ENCODE data around the gene TEAD4. TPM values are rescaled to one million over a fixed set of nuclear protein-coding genes. Genes with fewer than 3 reads are reported as not detected.

TEAD4 gene
- total RNA-seq, 4 donors from 2014 or later, result 28.5 to 50.9 (median 37.0) TPM

DNA sequence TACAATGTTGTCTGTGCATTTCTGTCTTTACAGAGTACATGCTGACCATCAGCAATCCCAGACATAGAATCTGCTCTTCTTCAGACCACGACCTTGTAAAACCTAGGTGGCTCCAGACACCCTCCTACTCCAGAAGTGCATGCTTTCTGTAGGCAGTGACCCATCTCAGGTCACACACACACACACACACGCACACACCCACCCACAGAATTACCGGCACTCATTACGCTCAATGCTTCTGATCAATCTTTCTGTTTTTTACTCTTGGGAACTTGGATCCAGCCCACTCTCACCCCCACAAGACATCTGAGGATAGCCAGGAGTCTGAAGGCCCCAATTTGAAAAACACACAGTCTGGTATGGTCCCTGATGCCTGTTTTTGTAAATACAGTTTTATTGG, 110.5 kb downstream of the TEAD4 start:
- no peak for TF ChIP-seq POLR2A (IDR thresholded peaks at IDR 0.05)
- TF ChIP-seq, protein P1, sequence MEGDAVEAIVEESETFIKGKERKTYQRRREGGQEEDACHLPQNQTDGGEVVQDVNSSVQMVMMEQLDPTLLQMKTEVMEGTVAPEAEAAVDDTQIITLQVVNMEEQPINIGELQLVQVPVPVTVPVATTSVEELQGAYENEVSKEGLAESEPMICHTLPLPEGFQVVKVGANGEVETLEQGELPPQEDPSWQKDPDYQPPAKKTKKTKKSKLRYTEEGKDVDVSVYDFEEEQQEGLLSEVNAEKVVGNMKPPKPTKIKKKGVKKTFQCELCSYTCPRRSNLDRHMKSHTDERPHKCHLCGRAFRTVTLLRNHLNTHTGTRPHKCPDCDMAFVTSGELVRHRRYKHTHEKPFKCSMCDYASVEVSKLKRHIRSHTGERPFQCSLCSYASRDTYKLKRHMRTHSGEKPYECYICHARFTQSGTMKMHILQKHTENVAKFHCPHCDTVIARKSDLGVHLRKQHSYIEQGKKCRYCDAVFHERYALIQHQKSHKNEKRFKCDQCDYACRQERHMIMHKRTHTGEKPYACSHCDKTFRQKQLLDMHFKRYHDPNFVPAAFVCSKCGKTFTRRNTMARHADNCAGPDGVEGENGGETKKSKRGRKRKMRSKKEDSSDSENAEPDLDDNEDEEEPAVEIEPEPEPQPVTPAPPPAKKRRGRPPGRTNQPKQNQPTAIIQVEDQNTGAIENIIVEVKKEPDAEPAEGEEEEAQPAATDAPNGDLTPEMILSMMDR (IDR thresholded peaks at IDR 0.05), result no peak
- Histone ChIP-seq H3K27me3 (no peaks in the 10 kb centered on the region), H3K27ac (no peak overlapping the region), H3K9me3 (no peaks in the 10 kb centered on the region), H3K4me1 (peaks cover 11 to 25% of the 10 kb centered on the region in 2 donors), H3K4me3 (replicated peaks in 1 of 3) (no peak overlapping the region), H3K36me3 (no peaks in the 10 kb centered on the region)
- intact Hi-C loops (cut with DNase I), result loop anchor here (10.0 kb wide), 1 partner anchor 65 kb away; no protein-coding TSS in a partner anchor
- no peak for DNase-seq
- 88 to 89% methylated on average over 4 of the region's 4 CpGs for WGBS, 2 donors

DNA sequence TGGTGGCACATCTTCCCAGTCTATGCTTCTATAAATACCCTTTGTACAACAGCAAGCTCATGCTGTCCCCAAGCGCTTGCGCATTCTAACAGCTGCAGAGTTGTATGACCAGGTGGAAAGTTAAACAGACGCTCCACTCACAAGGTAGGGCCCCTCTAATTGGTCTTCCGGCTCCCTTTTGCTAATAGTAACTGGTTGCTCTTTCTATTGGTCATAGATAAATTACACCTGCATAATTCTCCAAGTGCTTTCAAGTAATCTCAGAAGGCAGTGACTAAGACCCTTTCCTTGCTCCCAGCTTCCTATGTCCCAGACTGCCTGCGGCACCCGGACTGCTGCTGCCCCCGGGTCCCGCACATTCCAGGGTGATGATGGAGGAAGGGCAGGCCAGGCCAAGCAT, 111.9 kb downstream of the TEAD4 start:
- WGBS, 2 donors, result 95 to 97% methylated on average over 8 of the region's 8 CpGs
- H3K36me3 ChIP-seq, result no peaks in the 10 kb centered on the region
- no peaks in the 10 kb centered on the region for H3K27me3 ChIP-seq
- no peak overlapping the region for H3K4me3 ChIP-seq (replicated peaks in 1 of 3)
- no peak for DNase-seq
- intact Hi-C loops (cut with DNase I), result loop anchor here (10.0 kb wide), 1 partner anchor 64 kb away; no protein-coding TSS in a partner anchor
- TF ChIP-seq, protein P1 (IDR thresholded peaks at IDR 0.05), result no peak
- no peak for TF ChIP-seq POLR2A (IDR thresholded peaks at IDR 0.05)
- peaks cover 16 to 33% of the 10 kb centered on the region in 2 donors for H3K4me1 ChIP-seq
- no peaks in the 10 kb centered on the region for H3K9me3 ChIP-seq
- H3K27ac ChIP-seq, result no peak overlapping the region

DNA sequence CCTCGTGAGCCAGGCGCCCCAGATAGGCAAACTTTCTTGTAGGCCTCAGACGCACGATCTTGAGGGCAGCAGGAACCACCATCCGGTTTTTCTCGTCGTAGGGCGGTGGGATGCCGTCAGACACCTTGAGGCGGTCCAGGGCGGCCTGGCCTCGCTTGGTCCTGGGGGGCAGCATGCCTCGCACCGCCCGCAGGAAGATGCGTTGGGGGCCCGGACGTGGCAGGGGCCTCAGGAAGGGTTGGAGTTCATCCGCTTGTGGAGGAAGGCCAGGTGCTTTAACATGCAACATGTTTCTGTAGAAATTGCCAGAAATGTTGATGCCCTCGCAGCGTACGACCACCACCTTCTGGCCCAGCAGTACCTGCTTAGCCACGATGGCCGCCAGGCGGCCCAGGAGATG, 112.5 kb downstream of the TEAD4 start:
- intact Hi-C loops (cut with DNase I), result loop anchor here (10.0 kb wide), 1 partner anchor 63 kb away; no protein-coding TSS in a partner anchor
- DNase-seq, result no peak
- no peaks in the 10 kb centered on the region for H3K9me3 ChIP-seq
- no peak overlapping the region for H3K4me3 ChIP-seq (replicated peaks in 1 of 3)
- H3K36me3 ChIP-seq, result no peaks in the 10 kb centered on the region
- H3K4me1 ChIP-seq, result peaks cover 21 to 39% of the 10 kb centered on the region in 2 donors
- no peak for TF ChIP-seq POLR2A (IDR thresholded peaks at IDR 0.05)
- TF ChIP-seq, protein P1 (IDR thresholded peaks at IDR 0.05), result no peak
- WGBS, 2 donors, result 95 to 96% methylated on average over 16 to 25 of the region's 25 CpGs
- no peak overlapping the region for H3K27ac ChIP-seq
- no peaks in the 10 kb centered on the region for H3K27me3 ChIP-seq

DNA sequence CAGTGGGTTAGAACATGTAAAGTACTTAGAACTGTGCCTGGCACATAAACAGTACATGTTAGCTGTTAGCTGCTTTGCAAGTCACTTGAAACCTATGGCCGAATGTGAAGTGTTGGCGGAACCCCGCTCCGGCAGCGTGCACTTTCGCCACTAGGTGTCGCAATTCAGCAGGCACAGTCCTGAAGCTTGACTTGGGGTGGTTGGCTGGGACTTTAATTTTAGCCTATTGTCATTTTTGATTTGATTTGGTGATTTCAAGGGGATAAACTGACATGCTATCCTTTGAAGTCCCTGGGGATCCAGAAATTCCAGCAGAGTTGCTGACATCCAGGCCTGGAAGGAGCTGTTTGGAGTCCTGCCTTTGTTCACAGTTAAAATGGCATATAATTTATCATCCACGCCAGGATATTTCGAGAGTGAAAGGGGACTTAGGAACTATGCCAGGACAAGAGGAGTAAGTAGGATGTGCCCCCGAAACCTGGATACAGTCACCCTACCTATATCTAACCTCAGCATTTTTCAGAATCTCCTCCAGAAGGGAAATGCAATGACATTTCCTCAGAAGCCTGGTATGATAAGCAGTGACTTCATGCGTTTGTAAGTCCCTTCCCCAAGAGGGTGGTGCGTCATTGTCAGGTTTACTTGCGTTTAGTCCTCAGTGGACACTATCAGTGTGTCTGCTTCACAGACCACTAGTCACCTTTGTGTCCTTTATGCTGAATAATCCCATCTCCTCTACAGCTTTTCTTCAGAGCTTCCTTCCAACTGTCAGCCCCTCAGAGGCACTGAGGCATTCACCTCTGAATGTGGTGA, 114.4 kb downstream of the TEAD4 start:
- H3K27ac ChIP-seq, result no peak overlapping the region
- no peak overlapping the region for H3K4me3 ChIP-seq (replicated peaks in 1 of 3)
- 17 to 18% methylated on average over 13 of the region's 13 CpGs for WGBS, 2 donors
- TF ChIP-seq, protein P1 (IDR thresholded peaks at IDR 0.05), result peak; percentile 79 to 97 (median 91)
- TF ChIP-seq POLR2A (IDR thresholded peaks at IDR 0.05), result no peak
- DNase-seq, result peak; percentile 80 to 89
- no peaks in the 10 kb centered on the region for H3K36me3 ChIP-seq
- H3K4me1 ChIP-seq, result peaks cover 28 to 38% of the 10 kb centered on the region in 2 donors
- H3K27me3 ChIP-seq, result no peaks in the 10 kb centered on the region
- H3K9me3 ChIP-seq, result no peaks in the 10 kb centered on the region
- intact Hi-C loops (cut with DNase I), result loop anchor here (2.0 to 10.0 kb wide), 2 partner anchors 61 to 201 kb away; no protein-coding TSS in a partner anchor

DNA sequence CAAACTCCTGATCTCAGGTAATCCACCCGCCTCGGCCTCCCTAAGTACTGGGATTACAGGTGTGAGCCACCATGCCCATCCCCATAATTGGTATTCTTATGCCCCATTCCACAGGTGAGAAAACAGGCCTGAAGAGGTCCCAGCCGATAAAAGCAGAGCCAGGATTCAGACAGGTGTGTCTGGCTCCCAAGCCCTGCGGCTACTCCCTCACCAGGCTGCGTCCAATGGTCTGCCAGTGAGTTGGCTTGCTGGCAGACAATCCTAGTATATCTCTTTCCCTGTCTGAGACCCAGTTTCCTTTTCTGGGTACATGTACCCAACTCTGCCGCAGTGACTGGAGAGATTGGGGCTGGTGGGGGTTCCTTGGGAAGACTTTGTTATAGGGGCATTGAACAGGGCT, 116.1 kb downstream of the TEAD4 start:
- TF ChIP-seq POLR2A (IDR thresholded peaks at IDR 0.05), result no peak
- TF ChIP-seq, protein P1 (IDR thresholded peaks at IDR 0.05), result no peak
- WGBS, 2 donors, result 85 to 95% methylated on average over 5 to 6 of the region's 6 CpGs
- Histone ChIP-seq H3K4me3 (replicated peaks in 1 of 3) (no peak overlapping the region), H3K9me3 (no peaks in the 10 kb centered on the region), H3K36me3 (no peaks in the 10 kb centered on the region), H3K27ac (peak overlapping the region in 1 of 3 donors; percentile 22), H3K4me1 (peaks cover 28 to 38% of the 10 kb centered on the region in 2 donors), H3K27me3 (no peaks in the 10 kb centered on the region)
- intact Hi-C loops (cut with DNase I), result loop anchor here (2.0 to 10.0 kb wide), 3 partner anchors 59 to 1197 kb away; partner anchors contain the start of gene CCND2
- no peak for DNase-seq

Data from thyroid gland (tissue), 4 donors.